Middle frontal gyrus (tissue), 1 donor: ENCODE measurements around the gene PDXK.

ENCODE experiments used
- DNase-seq: peaks from one replicate; pipeline ENCODE4 v3.0.0-alpha.2; 2015; ENCODE audit warnings: low spot score; ENCODE audit errors: extremely low spot score

The PDXK gene

DNA sequence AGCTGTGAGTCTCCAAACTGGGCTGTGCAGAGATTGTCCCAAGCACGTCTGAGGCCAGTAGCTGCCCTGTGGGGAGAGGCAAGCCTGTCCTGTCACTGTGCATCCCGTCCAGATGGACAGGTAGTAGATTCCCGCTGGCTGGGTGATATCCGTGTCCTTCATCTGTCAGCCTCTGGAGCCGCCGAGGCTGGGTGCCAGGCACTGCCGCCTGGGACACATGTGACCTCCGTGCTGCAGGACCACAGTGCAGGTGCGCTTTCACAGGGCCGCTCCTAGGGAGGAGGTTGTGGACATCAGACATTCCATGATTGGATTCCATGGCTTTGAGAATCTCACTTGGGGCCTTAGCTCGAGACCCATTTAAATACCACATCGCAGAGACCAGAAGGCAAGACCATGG is 4.7 kb downstream of the PDXK start:
- DNase-seq: no peak

DNA sequence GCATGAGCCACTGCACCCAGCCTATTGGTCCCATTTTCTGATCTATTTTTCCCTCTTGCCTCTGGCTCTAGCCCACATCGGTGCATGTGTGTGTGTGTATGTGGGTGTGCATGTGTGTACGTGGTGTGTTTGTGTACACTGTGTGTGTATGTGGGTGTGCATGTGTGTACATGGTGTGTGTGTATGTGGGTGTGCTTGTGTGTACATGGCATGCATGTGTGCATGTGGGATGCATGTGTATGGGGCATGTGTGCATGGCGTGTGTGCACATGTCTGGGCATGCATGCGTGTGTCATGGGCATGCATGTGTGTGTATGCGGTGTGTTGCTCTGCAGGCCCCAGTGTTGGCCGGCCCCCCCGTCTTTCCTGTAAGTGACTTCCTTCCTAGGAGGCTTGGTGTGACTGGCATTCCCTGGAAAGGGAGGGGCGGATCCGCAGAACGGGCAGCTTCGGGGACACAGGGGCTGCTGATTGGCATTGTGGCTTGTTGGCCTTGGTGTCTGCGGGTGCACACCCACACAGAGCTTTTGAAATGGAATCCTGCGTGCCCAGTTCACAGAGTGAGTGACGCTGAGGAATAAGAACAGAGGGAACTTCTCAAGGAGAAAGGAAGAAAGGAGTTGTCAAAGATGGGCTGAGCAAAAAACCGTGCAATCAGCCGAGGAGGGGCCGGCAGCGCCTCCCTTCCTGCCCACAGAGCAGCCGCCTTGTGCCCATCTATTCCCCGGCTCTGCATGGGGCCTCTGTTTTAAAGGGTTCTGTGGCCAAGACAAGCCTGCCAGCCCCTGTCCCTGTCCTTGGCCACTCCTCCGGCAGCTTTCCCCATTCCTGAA is 8.0 kb downstream of the PDXK start:
- DNase-seq: no peak

DNA sequence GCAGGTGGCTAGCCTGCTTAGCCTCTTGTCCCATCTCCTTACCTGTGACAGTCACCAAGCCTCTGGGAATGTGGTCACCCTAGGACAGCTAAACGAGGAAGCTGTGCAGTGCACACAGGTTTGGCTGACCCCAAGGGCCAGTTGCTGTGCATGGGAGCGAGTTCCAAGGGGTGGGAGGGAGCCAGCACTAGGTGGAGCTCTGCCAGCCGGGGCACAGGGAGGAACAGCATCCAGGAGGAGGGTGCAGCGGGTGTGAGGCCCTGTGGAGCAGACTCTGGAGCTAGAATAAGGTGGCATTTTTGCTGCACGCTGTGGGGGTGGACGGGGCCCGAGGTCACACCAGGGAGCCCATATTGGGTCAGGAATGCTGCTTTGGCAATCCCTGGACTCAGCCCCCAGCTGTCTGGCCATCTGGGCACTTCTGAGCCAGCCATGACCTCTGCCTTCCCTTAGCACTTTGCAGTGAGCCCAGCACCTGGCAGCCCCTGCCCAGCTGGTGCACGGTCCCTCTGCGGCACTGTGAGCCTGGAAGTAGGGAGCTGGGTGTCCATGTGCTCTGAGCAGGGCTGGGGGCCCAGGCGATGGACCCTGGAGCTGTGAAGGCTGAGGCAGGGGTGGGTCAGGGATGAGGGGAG is 8.7 kb downstream of the PDXK start:
- DNase-seq: no peak

DNA sequence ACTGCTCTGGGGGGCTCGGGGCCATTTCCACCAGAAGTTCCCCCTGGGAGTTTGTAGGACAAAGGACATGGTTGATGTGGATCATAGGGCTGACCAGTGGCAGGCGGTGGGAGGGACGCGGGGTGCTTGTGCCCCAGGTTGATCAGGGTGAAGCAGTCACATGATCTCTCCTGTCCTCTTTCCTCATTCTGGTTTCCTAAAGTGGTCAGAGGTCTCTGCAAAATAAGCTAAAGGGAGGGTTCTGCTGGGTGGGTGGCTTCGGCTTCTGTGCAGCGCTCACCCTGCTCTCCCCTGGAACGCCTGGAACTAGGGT is 9.2 kb downstream of the PDXK start:
- DNase-seq: no peak

DNA sequence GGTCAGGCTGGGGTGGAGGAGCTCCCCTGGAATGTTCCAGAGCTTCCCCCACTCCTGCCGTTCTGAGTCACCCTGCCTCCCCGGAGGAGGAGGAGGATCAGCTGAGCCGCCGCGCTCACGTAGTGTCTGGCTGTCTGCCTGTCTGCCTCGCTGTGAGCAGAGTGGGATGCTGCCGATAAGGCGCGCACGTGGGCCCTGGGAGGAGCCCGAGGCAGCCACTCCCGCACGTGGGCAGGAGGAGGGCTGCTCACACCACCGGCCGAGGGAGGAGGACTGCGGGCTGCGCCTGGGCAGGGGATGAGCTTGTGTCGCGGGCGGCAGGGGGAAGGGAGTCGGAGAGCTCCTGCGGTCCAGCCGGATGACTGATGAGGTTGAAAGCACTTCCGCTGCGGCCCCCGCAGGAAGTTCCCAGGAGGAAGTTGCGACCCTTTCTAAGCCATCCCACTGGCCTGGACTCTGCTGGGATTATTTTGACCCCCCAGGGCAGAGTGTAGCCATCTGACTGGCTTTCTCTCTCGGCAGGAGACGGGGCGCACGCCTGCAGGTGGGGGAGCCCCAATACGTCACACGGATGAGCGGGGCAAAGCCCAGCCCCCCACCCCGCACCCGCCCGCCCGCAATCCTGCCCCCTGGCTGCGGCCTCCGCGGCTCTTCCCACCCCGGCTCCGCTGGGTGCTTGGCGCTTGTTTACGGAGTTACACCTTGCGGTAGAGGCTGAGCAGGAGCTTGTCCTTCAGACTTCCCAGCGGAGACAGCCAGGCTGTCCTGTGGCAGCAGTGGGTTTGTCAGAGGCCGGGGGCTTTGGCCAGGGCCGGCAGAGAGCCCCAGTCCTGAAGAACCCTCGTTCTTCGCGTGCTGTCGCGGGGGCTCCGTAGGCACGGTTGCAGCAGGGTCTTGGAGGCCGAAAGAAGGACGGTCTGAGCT is 9.8 kb downstream of the PDXK start:
- DNase-seq: peak; percentile 87

DNA sequence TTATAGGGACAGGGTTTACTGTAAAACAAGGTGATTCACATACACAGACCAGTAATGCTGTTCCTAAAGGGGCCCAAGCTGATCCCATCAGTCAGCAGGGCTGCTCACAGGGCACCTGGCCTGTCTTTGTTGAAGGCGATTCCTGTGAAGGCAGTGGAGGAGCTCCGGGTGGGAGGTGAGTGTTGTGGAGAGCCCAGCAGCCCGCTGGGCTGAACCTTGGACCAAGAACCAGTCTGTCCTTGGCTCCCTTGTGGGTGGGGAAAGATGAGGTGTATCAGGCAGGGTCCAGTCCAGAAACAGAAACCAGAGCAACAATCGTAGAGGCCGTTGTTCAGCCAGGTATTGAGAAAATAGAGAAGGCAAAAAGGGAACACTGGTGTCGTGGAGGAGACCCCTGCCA is 12.5 kb downstream of the PDXK start:
- no peak for DNase-seq

DNA sequence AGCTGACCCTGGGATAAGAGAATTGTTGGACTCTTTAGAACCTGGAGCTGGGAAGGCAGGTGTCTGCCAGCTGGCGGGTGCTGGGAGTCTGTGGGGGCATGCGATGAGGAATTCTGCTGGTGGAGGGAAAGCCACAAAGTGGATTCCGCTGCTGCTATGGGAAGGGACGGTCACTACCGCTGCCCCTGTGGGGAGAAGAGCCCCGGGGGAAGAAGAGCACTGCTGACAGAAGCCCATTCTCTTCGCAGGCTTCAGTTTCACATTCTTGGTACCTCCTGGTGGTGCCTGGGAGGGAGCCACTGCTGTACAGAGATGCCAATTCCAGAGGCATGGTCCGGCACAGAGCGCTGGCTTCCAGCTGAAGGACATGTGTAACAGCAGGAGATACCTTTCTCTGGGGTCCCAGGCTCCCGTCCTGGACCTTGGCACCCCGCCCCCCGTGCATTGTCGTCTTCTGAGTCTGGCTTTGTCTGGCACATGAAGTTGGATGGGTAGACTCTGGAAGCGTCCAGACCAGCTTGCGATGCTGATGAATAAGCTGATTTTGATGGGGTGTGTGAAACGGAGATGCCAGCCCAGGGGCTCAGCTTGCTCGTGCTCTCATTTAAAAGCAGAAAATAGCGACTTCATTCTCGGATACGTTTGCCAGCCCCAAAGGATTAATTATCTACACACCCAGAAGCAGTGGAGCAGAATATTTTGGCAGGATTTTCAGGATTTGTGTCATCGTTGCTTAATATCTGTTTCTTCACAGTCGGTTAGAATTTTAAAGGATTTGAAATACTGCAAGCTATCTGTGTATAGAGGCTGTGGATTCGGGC is 13.2 kb downstream of the PDXK start:
- DNase-seq: no peak

DNA sequence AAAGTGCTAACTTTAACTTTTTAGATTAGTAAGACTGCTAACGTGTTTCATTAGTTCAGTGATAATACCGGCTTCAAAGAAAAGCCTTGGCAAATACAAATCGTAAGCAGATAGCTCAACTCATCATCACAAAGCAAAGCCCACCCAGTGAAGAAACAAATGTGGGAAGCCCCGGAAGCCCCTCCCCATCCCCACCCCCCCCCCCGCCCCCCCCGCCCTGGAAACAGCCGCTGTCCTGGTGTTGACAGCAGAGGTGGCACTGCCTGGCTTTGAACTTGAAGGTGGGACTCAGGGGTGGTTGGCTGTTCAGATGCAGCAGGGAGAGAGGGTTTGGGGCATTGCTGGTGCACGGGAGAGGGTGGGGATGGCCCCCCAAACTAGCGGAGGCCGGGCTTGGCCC is 14.1 kb downstream of the PDXK start:
- no peak for DNase-seq

DNA sequence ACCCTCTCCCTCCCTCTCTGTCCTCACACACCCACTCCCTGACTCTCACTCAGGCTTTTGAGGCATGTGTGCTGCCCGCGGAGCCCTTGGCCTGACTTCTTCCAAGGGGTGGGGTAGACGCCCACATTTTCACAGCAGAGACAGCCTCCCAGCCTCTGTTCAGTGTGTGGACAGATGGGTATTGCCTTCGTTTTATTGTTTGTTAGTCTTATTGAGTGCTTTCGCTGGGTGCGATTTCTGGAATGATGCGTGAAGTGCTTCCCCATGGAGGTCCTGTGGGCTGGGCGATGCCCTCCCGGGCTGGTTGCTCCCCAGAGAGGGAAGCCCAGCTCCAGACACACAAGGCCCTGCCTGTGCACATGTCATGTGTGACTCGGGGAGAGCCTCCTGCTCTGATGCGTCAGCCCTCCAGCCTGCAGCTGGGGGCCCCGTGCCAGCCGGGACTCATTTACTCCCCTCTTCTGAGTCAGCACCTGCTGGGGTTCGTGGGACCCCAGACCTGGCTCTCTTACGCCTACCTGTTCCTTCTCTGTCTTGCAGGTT is 14.7 kb downstream of the PDXK start:
- no peak for DNase-seq

DNA sequence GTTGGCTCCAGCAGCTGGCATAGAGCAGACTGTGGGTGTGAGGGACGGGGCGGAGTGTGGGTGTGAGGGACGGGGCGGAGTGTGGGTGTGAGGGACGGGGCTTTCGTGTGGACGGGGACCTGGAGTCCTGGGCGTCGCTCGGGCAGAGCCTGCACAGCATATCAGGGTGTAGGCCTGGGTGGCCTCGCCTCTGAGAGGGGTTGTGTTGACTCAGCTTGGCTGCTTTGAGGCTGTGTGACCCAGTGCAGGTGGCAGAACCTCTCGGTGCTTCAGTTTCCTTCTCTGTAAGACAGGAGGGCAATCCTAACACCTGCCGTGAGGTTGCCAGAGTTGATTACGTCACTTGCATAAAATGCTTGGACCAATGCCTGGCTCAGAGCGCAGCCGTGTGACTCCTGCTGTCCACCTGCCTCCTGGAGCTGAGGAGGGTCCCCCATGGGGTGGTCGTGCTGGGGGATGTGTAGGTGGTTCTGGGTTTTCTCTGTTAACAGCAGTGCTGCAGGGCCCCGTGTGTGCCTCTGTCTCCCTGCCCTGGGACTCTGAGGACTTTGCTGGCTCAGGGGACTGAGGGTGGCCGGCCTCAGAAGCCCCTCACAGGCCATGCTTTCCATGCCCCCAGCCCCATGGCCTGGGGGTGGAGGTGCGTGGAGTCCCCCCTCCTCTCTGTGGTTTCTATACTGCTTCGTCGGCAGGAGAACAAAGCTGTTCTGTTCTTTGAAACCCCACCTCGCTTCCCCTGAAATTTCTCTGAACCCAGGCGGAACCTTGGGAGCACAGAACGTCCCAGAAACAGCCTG is 15.4 kb downstream of the PDXK start:
- no peak for DNase-seq

DNA sequence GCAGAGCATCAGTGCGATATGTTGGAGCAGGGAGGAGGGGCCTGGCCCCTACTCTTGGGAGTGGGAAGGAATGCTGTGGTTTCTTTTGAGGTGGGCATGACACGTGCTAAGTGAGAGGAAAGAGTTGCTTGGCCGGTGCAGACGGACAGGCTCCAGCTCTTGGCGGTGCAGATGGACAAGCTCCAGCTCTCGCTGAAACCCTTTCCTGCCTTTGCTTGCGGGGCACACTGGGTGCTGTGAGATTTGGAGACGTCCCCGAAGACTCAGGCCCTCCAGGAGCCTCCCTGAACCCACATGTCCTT is 15.9 kb downstream of the PDXK start:
- DNase-seq: no peak

DNA sequence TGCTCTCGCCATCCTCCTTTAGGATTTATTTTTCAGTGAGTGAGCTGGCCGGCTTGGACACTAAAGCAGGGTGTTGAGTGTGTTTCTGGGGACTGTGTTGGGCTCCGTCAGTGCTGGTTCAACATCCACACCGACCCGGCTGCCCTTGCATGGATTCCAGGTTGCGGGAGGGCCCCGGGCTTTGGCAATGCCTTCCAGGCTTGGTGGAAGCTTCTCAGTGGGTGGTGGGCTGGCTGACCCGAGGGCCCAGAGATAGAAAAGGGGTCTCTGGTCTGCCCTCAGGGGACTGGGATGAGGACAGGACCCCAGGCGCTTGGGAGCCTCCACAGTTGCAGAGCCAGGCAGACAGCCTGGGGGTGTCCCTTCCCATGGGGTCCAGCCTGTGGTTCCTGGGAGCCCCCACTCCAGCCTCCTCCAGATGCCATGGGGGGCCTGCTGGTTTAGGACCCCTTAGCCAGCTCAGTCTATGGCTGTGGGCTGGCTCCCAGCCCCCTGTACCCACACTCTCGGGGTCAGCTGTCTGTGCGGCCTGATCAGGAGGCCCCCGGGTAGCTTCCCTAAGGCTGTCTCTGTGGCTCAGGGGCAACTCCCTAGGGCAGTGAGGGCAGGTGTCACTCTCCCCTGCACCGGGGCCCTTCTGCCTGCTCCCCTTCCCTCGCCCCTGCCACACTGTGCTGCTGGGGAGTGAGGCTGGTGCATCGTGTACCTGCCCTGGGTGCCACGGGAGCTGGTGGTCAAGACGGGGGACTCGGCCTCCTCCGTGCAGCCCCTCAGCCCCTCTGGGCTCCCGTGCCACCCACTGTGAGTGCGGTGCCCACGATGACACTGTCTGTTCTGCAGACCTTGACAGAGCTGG is 16.5 kb downstream of the PDXK start:
- DNase-seq: no peak

DNA sequence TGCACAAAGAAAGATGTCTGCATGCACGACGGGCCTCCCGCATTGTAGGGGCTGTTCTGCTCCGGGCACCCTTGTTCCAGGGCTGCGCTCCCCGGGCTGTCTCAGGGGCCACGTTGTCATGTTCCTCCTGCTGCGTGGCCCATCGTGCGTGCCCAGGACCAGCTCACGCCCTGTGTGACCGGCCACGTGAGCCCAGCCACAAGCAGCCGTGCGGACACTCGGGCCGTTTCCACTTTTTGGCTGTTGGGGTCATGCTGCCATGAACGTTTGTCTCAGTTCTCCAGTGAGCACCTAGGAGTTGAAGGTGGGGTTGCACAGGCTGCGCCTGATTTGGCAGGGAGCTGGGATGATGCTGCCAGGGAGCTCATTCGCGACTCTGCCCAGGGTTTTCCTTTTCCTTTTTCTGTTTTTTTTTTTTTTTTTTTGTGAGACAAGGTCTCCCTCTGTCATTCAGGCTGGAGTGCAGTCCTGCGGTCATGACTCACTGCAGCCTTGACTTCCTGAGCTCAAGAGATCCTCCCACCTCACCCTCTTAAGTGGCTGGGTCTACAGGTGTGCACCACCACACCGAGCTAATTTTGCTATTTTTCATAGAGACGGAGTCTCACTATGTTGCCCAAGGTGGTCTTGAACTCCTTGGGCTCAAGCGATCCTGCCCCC is 17.4 kb downstream of the PDXK start:
- no peak for DNase-seq

DNA sequence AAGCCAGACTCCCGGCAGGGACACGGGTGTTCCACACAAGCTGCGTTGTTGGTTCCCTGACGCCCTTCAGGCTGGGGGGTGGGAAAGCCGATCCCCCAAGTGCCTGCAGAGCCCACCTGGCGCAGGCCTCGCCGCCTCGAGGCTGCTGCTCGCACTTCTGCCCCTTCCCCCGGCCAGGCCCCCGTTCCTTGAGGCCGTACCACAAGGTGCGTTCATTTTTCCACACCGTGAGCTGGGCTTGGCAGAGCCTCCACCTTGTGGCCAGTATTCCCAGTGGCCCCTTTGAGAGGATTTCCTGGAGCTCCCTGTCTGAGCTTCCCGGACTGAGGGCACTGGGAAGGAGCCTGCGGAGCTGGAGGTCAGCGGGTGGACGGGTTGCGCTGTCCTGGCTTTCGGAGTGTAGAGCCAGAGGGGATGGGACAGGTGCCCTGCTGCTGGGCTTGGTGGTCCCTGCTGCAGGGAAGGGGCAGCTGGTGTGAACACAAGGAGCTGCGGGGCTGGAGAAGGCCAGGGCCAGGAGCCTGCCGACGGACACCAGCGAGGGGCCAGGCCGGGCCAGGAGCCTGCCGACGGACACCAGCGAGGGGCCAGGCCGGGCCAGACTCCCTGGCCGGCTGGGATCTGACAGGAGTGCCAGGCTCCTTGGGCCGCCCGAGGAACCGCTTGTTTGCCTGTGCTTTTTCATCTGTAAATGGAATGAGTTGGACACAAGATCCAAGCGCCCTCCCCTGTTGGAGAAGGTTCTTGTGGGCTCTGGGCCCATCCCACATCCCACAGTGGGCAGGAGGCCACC is 18.4 kb downstream of the PDXK start:
- DNase-seq: no peak

DNA sequence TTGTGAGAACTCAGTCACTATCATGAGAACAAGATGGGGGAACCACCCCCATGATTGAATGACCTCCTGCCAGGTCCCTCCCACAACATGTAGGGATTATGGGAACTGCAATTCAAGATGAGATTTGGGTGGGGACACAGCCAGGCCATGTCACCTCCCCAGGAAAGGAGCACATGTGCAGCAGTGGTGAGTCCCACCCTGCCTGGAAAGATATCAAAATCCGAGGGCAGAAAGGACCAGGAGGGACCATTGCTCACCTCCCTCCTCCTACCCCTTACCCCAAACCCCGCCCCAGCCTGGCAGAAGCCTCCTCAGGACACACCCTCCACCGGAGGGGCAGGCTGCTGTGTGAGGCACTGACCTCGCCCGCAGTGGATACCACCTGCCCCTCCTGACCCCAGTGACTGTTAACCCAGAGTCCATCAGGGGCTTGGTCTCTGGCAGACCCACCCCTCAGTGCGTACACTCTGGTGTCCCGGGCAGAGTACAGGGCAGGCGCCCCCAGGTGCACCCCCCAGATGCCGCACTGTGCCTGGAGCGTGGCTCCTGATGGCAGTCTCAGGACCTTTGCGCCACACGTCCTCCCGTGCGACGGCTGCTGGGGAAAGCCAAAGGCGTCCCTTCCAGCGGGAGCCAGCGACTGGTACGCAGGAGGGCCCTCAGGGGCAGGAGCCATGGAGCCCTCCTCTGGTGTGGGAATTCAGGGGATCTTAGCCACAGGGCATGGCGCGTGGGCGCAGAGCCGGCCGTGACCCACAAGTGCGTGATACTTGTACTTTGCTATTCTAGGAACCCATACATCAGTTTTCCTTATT is 20.9 kb downstream of the PDXK start:
- no peak for DNase-seq

DNA sequence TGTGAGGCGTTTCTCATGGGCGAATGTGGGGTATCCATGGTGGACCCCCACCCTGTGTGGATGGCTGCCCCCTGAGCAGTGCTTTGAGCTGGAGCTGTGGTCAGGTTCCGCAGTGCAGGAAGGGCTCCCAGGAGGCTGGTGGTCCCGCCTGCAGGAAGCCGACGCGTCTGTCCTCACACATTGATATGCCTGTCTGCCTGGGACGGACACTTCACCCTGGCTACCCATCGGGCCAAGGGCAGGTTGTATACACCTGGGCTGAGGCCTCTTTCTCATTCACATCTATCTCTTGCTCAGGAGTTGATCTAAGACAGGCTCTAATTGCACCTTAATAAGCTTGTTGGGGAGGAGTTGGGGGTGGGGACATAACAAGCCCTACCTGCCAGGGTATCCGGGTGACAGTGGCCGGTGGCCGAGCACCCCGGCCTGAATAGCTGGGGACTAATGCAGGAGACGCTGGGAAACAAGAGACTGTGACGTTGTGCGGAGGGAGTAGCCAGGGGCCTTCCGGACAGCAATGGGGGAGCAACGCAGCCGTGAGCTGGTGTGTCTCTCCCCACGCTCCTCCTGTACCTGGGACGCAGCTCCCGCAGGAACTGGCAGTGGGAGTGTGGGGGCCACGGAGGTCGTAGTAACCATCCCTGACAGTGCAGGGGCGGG is 21.7 kb downstream of the PDXK start:
- no peak for DNase-seq
